ENCODE measurements around the gene KCNJ5.

The KCNJ5 gene

GRCh38 chr11:128890543-128891368, at the start of gene KCNJ5:
TSS of gene KCNJ5 (plus strand) at chr11:128891356. CDS start at chr11:128911274, 19,918 bp downstream.
- H3K36me3 ChIP-seq, result no peaks in the 10 kb centered on the region
- peaks cover 4 to 10% of the 10 kb centered on the region in 2 experiments for H3K4me1 ChIP-seq (ENCODE audit: control insufficient read depth in 1 of 2, insufficient read depth in 1 of 2, low read depth in 1 of 2, low read length in 1 of 2)
- no peak within 1 kb of the TSS for H3K27ac ChIP-seq
- TF ChIP-seq, protein P1, sequence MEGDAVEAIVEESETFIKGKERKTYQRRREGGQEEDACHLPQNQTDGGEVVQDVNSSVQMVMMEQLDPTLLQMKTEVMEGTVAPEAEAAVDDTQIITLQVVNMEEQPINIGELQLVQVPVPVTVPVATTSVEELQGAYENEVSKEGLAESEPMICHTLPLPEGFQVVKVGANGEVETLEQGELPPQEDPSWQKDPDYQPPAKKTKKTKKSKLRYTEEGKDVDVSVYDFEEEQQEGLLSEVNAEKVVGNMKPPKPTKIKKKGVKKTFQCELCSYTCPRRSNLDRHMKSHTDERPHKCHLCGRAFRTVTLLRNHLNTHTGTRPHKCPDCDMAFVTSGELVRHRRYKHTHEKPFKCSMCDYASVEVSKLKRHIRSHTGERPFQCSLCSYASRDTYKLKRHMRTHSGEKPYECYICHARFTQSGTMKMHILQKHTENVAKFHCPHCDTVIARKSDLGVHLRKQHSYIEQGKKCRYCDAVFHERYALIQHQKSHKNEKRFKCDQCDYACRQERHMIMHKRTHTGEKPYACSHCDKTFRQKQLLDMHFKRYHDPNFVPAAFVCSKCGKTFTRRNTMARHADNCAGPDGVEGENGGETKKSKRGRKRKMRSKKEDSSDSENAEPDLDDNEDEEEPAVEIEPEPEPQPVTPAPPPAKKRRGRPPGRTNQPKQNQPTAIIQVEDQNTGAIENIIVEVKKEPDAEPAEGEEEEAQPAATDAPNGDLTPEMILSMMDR (IDR thresholded peaks at IDR 0.05), result no peak
- H3K4me3 ChIP-seq (ENCODE audit: low read depth in 1 of 2, low read length in 1 of 2), result peak within 1 kb of the TSS in 1 of 2 experiments; percentile 18
- H3K9me3 ChIP-seq, result no peaks in the 10 kb centered on the region
- H3K27me3 ChIP-seq, result peaks cover 89% of the 10 kb centered on the region

DNA sequence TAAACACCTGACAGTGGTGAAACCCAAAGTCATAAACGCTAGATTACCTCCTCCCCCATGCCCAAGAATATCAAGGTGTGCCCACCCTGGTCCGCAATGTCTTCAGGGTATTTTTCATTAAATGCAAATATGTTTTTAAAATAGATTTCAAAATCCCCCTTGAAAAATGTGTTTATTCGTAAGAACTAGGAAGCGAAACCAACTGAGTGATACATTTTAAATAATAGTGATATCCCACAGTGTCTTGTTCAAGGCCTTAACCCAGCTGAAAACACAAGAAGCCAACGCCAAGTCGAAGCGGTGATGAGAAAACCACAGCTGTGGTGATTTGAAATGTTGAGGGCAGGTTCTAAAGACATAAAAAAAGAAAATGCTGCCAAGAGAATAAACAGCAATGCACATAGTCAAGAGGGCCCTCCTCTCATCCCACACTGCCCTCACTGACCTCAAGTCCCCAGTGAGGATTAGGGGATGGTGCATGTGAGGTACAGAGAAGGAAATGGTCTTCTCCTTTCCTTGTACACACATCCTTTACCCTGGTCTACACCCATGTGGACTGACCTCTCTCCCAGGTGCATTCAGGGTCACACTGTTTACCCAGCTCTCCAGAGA, 49.6 kb upstream of the KCNJ5 start:
- Histone ChIP-seq H3K27ac (no peak overlapping the region), H3K4me3 (ENCODE audit: low read depth in 1 of 2, low read length in 1 of 2) (no peak overlapping the region), H3K27me3 (no peaks in the 10 kb centered on the region), H3K36me3 (no peaks in the 10 kb centered on the region), H3K4me1 (ENCODE audit: control insufficient read depth in 1 of 2, insufficient read depth in 1 of 2, low read depth in 1 of 2, low read length in 1 of 2) (peaks cover 4 to 8% of the 10 kb centered on the region in 2 experiments), H3K9me3 (no peaks in the 10 kb centered on the region)
- TF ChIP-seq, protein P1 (IDR thresholded peaks at IDR 0.05), result no peak

DNA sequence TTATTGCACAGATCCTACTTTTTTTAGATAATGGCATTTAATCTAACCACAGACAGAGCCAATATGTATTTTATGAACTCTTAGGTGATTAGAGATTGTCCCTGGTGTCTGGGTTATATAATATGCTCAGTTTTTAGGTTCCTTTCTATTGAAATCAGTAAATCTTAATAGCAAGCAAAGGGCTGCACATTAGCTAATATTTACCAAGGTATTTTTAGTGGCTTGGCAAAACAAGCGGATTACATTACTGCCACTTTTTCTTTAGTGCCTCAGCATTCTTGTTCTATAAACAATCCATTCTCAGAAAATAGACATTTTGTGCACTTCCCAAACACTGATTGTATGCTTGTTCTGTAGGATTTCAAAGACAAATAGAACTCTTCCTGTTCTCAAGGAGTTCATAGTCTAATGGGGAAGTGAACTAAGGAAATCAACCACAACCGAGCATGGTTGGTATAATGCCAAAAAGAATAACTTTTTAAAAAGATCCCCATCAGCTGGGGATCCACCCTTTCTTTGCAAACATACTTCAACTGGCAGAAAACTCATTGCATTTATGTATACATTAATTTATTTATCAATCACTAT, 47.9 kb upstream of the KCNJ5 start:
- H3K27ac ChIP-seq, result no peak overlapping the region
- no peak overlapping the region for H3K4me3 ChIP-seq (ENCODE audit: low read depth in 1 of 2, low read length in 1 of 2)
- H3K27me3 ChIP-seq, result no peaks in the 10 kb centered on the region
- H3K4me1 ChIP-seq (ENCODE audit: control insufficient read depth in 1 of 2, insufficient read depth in 1 of 2, low read depth in 1 of 2, low read length in 1 of 2), result no peaks in the 10 kb centered on the region
- no peaks in the 10 kb centered on the region for H3K36me3 ChIP-seq
- H3K9me3 ChIP-seq, result no peaks in the 10 kb centered on the region
- TF ChIP-seq, protein P1 (IDR thresholded peaks at IDR 0.05), result no peak

DNA sequence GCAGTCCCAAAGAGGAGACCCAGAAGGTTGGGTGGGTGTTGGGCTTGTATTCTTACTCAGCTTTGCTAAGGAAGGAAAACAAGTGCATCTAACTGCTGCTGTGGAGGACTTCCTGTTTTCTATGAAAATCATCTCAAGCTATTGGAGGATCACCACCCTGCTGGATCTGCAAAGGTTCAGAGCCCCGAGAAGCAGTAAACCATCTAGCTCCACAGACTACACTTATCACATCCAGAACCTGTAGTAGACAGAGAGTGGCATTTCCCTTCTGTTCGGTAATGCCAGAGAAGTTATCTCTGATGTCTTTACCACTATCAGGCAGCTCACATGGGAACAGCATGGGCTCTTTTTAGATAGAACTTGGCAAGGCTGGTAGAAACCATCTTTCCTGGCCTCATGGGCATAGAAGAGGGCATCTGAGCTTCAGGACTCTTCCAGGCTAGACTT, 45.8 kb upstream of the KCNJ5 start:
- Histone ChIP-seq H3K9me3 (no peaks in the 10 kb centered on the region), H3K36me3 (no peaks in the 10 kb centered on the region), H3K4me3 (ENCODE audit: low read depth in 1 of 2, low read length in 1 of 2) (no peak overlapping the region), H3K27ac (no peak overlapping the region), H3K27me3 (no peaks in the 10 kb centered on the region), H3K4me1 (ENCODE audit: control insufficient read depth in 1 of 2, insufficient read depth in 1 of 2, low read depth in 1 of 2, low read length in 1 of 2) (no peaks in the 10 kb centered on the region)
- TF ChIP-seq, protein P1 (IDR thresholded peaks at IDR 0.05), result no peak

DNA sequence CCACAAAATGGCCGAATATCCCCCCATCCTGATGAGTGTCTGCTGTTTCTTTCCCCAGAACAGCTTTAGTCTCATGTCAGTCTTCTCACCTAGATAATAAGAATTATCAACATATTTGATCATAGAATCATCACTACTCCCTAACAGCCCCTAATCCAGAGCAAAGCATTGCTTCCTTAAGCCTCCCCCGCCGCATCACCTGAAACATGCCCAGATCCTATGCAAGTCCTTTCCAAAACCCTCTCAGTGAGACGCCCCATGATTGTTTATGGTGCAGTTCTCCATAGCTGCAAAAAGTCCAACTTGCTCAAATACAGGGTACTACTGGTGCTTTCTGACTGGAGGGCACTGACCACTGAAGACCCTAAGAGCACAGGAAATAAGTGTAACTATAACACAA, 44.2 kb upstream of the KCNJ5 start:
- TF ChIP-seq, protein P1 (IDR thresholded peaks at IDR 0.05), result no peak
- H3K4me3 ChIP-seq (ENCODE audit: low read depth in 1 of 2, low read length in 1 of 2), result no peak overlapping the region
- H3K36me3 ChIP-seq, result no peaks in the 10 kb centered on the region
- H3K27me3 ChIP-seq, result no peaks in the 10 kb centered on the region
- H3K4me1 ChIP-seq (ENCODE audit: control insufficient read depth in 1 of 2, insufficient read depth in 1 of 2, low read depth in 1 of 2, low read length in 1 of 2), result no peaks in the 10 kb centered on the region
- no peak overlapping the region for H3K27ac ChIP-seq
- no peaks in the 10 kb centered on the region for H3K9me3 ChIP-seq
